ENCODE results near the gene COPS6.

Gene COPS6

DNA sequence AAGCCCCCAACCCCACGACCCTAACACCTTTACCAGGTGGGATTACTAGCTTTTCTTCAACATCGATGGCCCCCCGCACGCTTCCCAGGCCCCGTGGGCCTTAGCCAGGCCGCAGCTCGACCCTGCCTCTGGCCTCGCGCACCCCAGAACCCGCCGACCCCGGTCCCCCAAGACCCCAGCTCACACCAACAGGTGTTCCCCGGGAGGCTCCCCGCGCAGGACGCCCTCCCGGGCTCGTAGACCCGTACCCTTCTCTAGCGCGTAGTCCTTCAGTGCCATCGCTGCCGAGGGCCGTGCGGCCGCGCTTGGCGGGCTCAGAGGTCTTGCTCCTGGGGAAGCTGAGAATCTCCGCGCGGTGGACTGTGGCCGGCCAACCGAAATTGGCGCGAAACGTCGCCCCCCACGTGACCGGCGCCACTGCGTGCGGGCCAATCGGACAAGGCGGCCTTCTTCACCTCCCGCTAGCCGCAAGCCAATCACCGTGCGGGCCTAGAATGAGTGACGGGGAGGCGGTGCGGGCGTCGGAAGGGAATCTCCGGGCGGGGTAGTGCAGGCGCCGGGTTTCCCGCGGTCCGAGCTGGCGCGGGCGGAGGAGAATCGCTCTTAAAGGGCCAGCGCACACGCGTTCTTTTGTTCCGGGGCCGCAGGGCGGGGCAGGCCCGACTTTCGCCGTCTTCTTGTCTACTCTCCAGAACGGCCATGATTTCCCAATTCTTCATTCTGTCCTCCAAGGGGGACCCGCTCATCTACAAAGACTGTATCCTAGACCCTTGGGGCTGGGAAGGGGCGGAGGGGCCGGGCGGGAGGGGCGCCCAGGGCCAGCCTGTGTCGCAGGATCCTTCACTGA is 12.5 kb downstream of the COPS6 start, which contains the start of the genes AP4M1 and MCM7:
TSS of gene AP4M1 (plus strand) at position 628 of the 847 bp plus-strand sequence. CDS start at position 700, 72 bp downstream.
TSS of gene MCM7 (minus strand) at position 382 of the 847 bp plus-strand sequence. CDS start at position 279, 103 bp downstream.
- ChIA-PET POLR2A (interaction anchor here (0.6 to 2.2 kb wide), 10 partner anchors 9 to 66 kb away, joined by 3 to 14 read pairs (median 5); partner anchors contain the start of genes COPS6 and MBLAC1), CTCF (interaction anchor here (0.8 to 1.6 kb wide), 10 partner anchors 13 to 109 kb away, joined by 3 to 7 read pairs (median 4); no protein-coding TSS in a partner anchor)
- TF ChIP-seq, protein P1, sequence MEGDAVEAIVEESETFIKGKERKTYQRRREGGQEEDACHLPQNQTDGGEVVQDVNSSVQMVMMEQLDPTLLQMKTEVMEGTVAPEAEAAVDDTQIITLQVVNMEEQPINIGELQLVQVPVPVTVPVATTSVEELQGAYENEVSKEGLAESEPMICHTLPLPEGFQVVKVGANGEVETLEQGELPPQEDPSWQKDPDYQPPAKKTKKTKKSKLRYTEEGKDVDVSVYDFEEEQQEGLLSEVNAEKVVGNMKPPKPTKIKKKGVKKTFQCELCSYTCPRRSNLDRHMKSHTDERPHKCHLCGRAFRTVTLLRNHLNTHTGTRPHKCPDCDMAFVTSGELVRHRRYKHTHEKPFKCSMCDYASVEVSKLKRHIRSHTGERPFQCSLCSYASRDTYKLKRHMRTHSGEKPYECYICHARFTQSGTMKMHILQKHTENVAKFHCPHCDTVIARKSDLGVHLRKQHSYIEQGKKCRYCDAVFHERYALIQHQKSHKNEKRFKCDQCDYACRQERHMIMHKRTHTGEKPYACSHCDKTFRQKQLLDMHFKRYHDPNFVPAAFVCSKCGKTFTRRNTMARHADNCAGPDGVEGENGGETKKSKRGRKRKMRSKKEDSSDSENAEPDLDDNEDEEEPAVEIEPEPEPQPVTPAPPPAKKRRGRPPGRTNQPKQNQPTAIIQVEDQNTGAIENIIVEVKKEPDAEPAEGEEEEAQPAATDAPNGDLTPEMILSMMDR (IDR thresholded peaks at IDR 0.05; ENCODE audit: insufficient read depth, low read length, missing control alignments) = no peak
- peak; percentile 87 for DNase-seq (ENCODE audit: low read depth, low spot score)
- peak within 1 kb of the TSS; percentile 83 for H3K4me3 ChIP-seq (ENCODE audit: low read depth, low read length)

DNA sequence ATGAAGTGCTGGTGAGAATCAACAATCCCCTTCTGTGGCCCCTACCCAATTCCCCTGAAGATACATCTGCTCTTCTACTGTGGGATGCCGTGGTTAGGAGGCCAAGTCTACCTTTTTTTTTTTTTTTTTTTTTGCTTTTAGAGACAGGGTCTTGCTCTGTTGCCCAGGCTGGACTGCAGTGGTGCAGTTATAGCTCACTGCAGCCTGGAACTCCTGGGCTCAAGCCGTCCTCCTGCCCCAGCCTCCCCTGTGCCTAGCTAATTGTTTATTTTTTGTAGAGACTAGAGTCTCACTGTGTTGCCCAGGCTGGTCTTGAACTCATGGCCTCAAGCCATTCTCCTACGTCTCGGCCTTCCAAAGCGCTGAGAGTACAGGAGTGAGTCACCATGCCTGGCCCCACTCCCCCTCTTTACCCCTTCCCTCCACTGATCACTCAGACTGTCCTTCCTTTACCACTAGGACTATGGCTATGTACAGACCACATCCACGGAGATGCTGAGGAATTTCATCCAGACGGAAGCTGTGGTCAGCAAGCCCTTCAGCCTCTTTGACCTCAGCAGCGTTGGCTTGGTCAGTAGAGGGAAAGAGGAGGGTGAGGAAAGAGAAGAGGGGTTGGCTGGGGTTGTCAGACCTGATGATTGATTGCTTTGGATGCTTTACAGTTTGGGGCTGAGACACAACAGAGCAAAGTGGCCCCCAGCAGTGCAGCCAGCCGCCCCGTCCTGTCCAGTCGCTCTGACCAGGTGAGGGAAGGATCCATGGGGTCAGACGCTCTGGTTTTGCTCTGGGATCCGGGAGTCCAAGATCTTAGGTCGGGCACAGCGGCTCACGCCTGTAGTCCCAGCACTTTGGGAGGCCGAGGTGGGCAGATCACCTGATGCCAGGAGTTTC is 14.4 kb downstream of the COPS6 start:
- ChIA-PET CTCF (interaction anchor here (0.7 to 1.6 kb wide), 2 partner anchors 109 to 111 kb away, joined by 3 to 4 read pairs; no protein-coding TSS in a partner anchor), POLR2A (interaction anchor here (1.8 kb wide), 1 partner anchor 22 kb away, joined by 5 read pairs; no protein-coding TSS in a partner anchor)
- H3K4me3 ChIP-seq (ENCODE audit: low read depth, low read length) = no peak overlapping the region; the same call in 1 of the 2 replicates
- no peak for DNase-seq (ENCODE audit: low read depth, low spot score)
- TF ChIP-seq, protein P1 (IDR thresholded peaks at IDR 0.05; ENCODE audit: insufficient read depth, low read length, missing control alignments) = no peak

DNA sequence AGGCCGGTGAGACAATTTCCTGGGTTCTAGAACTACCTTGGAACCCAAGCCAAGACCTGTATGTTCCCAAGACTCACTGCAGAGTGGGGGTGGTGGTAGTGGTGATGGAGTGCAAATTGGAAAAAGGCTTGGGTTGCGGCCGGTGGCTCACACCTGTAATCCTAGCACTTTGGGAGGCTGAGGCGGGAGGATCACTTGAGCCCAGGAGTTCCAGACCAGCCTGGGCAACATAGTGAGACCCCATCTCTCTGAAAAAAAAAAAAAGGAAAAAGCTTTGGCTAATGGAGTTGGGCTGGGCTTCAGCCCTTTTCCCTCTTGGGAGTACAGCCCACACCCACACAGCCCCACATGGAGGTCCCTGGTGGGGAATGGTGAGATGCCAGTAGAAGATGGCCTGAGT is 16.8 kb downstream of the COPS6 start:
- H3K4me3 ChIP-seq (ENCODE audit: low read depth, low read length) = no peak overlapping the region
- ChIA-PET CTCF (interaction anchor here (0.8 kb wide), 1 partner anchor 25 kb away, joined by 3 read pairs; no protein-coding TSS in a partner anchor), POLR2A (no interaction called here)
- no peak for DNase-seq (ENCODE audit: low read depth, low spot score)
- TF ChIP-seq, protein P1 (IDR thresholded peaks at IDR 0.05; ENCODE audit: insufficient read depth, low read length, missing control alignments) = no peak

- CTCF ChIA-PET = interaction anchor here (0.9 kb wide), 1 partner anchor 24 kb away, joined by 3 read pairs; no protein-coding TSS in a partner anchor
- H3K4me3 ChIP-seq (ENCODE audit: low read depth, low read length) = no peak overlapping the region
- POLR2A ChIA-PET = no interaction called here
- no peak for DNase-seq (ENCODE audit: low read depth, low spot score)
- TF ChIP-seq, protein P1 (IDR thresholded peaks at IDR 0.05; ENCODE audit: insufficient read depth, low read length, missing control alignments) = no peak
These were observed 17.9 kb downstream of the COPS6 start for GRCh38 chr7:100106633-100107032.

DNA sequence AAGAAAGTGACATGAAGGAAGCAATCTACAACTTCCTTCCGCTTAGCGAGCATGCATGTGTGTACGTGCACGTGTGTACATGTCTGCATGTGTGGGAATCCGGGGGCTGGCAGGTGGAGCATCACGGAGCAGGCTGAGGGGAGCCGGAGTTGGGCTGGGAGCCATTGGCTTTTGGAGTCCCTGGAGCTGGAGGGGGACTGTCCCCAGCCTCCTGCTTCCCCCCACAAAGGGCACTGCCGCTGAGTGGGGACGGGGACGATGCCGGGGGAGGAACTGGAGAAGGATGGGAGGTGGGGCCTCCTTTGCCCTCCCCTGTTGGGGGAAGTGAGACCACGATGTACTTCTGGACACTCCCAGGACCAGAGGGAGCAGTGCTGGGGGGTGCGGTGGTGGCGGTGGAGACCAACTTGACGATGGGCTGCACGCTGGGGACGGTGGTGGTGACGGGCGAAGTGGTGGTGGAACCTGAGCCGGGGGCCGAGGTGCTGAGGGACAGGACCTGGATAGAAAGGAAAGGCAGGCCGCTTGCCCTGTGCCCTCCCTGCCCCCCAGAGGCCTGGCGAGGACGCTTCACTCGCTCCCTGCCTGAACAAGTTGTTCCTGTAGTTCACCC is 18.5 kb downstream of the COPS6 start:
- TF ChIP-seq, protein P1 (IDR thresholded peaks at IDR 0.05; ENCODE audit: insufficient read depth, low read length, missing control alignments) = no peak
- no peak for DNase-seq (ENCODE audit: low read depth, low spot score)
- H3K4me3 ChIP-seq (ENCODE audit: low read depth, low read length) = no peak overlapping the region
- ChIA-PET CTCF (no interaction called here), POLR2A (no interaction called here)

Data from AG04449 (cell line).